ENCODE measurements around the gene HFE. TPM values are rescaled to one million over a fixed set of nuclear protein-coding genes. Genes with fewer than 3 reads are reported as not detected.

Gene HFE
- total RNA-seq, 4 donors from 2014 or later: 7.5 to 9.8 (median 8.3) TPM

- Histone ChIP-seq H3K9me3 (no peaks in the 10 kb centered on the region), H3K4me1 (peaks cover 5 to 11% of the 10 kb centered on the region in 2 donors), H3K4me3 (replicated peaks in 1 of 3) (peak overlapping the region in 2 of 3 donors; percentile 14 to 59), H3K27ac (peak overlapping the region; percentile 85 to 95 (median 95)), H3K27me3 (no peaks in the 10 kb centered on the region), H3K36me3 (no peaks in the 10 kb centered on the region)
- intact Hi-C loops (cut with DNase I): loop anchor here (10.0 kb wide), 1 partner anchor 141 kb away; a partner anchor contains a TSS
- TF ChIP-seq CTCF (IDR thresholded peaks at IDR 0.05) (no peak), POLR2A (IDR thresholded peaks at IDR 0.05) (no peak)
- DNase-seq: no peak
- 24 to 29% methylated on average over 8 of the region's 8 CpGs for WGBS, 2 donors
Measured at GRCh38 chr6:26053992-26054780, 33.0 kb upstream of the HFE start.

- peak; percentile 92 for DNase-seq
- Histone ChIP-seq H3K4me1 (peaks cover 5 to 11% of the 10 kb centered on the region in 2 donors), H3K27me3 (no peaks in the 10 kb centered on the region), H3K9me3 (no peaks in the 10 kb centered on the region), H3K36me3 (no peaks in the 10 kb centered on the region), H3K27ac (peak overlapping the region; percentile 85 to 95 (median 95)), H3K4me3 (replicated peaks in 1 of 3) (peak overlapping the region; percentile 59 to 88 (median 63))
- 0 to 1% methylated on average over 31 of the region's 31 CpGs for WGBS, 2 donors
- TF ChIP-seq POLR2A (IDR thresholded peaks at IDR 0.05) (peak in 1 of 2 donors; percentile 53), CTCF (IDR thresholded peaks at IDR 0.05) (peak in 3 of 6 experiments; percentile 22 to 49 (median 42))
- intact Hi-C loops (cut with DNase I): loop anchor here (10.0 kb wide), 1 partner anchor 140 kb away; a partner anchor contains a TSS
Measured at GRCh38 chr6:26054781-26055718, 32.2 kb upstream of the HFE start.

GRCh38 chr6:26055719-26056582, 31.3 kb upstream of the HFE start:
- no peaks in the 10 kb centered on the region for H3K9me3 ChIP-seq
- H3K36me3 ChIP-seq: no peaks in the 10 kb centered on the region
- no peaks in the 10 kb centered on the region for H3K27me3 ChIP-seq
- peak; percentile 92 to 94 for DNase-seq
- TF ChIP-seq CTCF (IDR thresholded peaks at IDR 0.05): no peak
- TF ChIP-seq POLR2A (IDR thresholded peaks at IDR 0.05): peak; percentile 94 to 98
- peaks cover 5 to 11% of the 10 kb centered on the region in 2 donors for H3K4me1 ChIP-seq
- intact Hi-C loops (cut with DNase I): loop anchor here (10.0 kb wide), 1 partner anchor 139 kb away; a partner anchor contains a TSS
- 0 to 1% methylated on average over 38 to 39 of the region's 51 CpGs for WGBS, 2 donors
- H3K27ac ChIP-seq: peak overlapping the region; percentile 85 to 95 (median 95)
- peak overlapping the region; percentile 59 to 88 (median 63) for H3K4me3 ChIP-seq (replicated peaks in 1 of 3)

GRCh38 chr6:26056583-26057350, 30.5 kb upstream of the HFE start:
- intact Hi-C loops (cut with DNase I): loop anchor here (10.0 kb wide), 1 partner anchor 138 kb away; a partner anchor contains a TSS
- Histone ChIP-seq H3K27ac (peak overlapping the region; percentile 85 to 95 (median 95)), H3K9me3 (no peaks in the 10 kb centered on the region), H3K4me1 (peaks cover 5 to 11% of the 10 kb centered on the region in 2 donors), H3K27me3 (no peaks in the 10 kb centered on the region), H3K36me3 (no peaks in the 10 kb centered on the region), H3K4me3 (replicated peaks in 1 of 3) (peak overlapping the region in 2 of 3 donors; percentile 23 to 59)
- TF ChIP-seq POLR2A (IDR thresholded peaks at IDR 0.05) (no peak), CTCF (IDR thresholded peaks at IDR 0.05) (no peak)
- DNase-seq: peak; percentile 31 to 45
- WGBS, 2 donors: 2 to 4% methylated on average over 14 of the region's 14 CpGs
